HepG2 (cell line): ENCODE measurements around the gene PCBD2. TPM values are rescaled to one million over a fixed set of nuclear protein-coding genes. Genes with fewer than 3 reads are reported as not detected.

Experiments
- ATAC-seq: fragments of 200-7000 bp; cut with Tn5 transposase; 3 replicates; pipeline ENCODE4 v1.9.1; 2020; ENCODE audit warnings: mild to moderate bottlenecking, moderate library complexity
- BruUV-seq: library from RNA; stranded (reverse); fragments of 400-500 nt; replicated peaks from 2 replicates; lab custom pipeline; 2021; lab: Mats Ljungman, UMichigan
- CTCF ChIA-PET: fragments of 300-600 bp; formaldehyde crosslinking; extraction: SDS; loops from one replicate; lab custom pipeline; 2021; ENCODE audit warnings: low total read pairs, inconsistent platforms, low intra/inter-chr PET ratio; lab: Yijun Ruan, JAX
- POLR2A ChIA-PET: fragments of 350-600 bp; sonication (Branson Sonifier 250); formaldehyde crosslinking; loops from one replicate; lab custom pipeline; 2020; ENCODE audit warnings: antibody characterized with exemption, inconsistent platforms; lab: Yijun Ruan, JAX
- DNase-seq: peaks from one replicate; pipeline ENCODE4 v3.0.0-alpha.2; 2015; ENCODE audit warnings: low spot score
- FAIRE-seq: peaks from 3 replicates; lab custom pipeline; 2011; peaks lifted over from hg19 to GRCh38; lab: Jason Lieb, UNC
- H2AFZ ChIP-seq: one replicate; pipeline ENCODE4 v1.6.1; 2011; ENCODE audit warnings: low read length, inconsistent platforms
- H3K27ac ChIP-seq: fragments of 300-600 bp; 3 replicates; pipeline ENCODE4 v1.8.0; 2011; ENCODE audit warnings: mixed run types, mild to moderate bottlenecking, mixed read lengths, low read length, inconsistent platforms; ENCODE audit not compliant: insufficient read depth; ENCODE audit errors: extremely low read length
- H3K27me3 ChIP-seq, 2 experiments: fragments of 200-600 bp in 1 of 2; 2 replicates in 1 of 2; 3 replicates in 1 of 2; pipeline versions ENCODE4 v1.6.0 to v1.8.0; 2011; ENCODE audit warnings: low read length in 2 of 2, mild to moderate bottlenecking in 2 of 2, moderate library complexity in 2 of 2, inconsistent platforms in 1 of 2; ENCODE audit not compliant: insufficient read depth in 2 of 2, control insufficient read depth in 1 of 2
- H3K36me3 ChIP-seq, 2 experiments: fragments of 200-600 bp in 1 of 2; replicated peaks in 1 of 2; 2 replicates in 1 of 2; 3 replicates in 1 of 2; pipeline versions ENCODE4 v1.5.1 to v1.8.0; 2011; ENCODE audit warnings: low read length in 2 of 2, inconsistent platforms in 1 of 2; ENCODE audit not compliant: insufficient read depth in 2 of 2, control insufficient read depth in 1 of 2
- H3K4me1 ChIP-seq: 2 replicates; pipeline ENCODE4 v1.5.1; 2012; ENCODE audit warnings: low read length, inconsistent platforms; ENCODE audit not compliant: insufficient read depth
- H3K4me2 ChIP-seq: 2 replicates; pipeline ENCODE4 v1.6.0; 2011; ENCODE audit warnings: low read depth, low read length, inconsistent platforms
- H3K4me3 ChIP-seq, 3 experiments: fragments of 200-600 bp in 1 of 3; sonication (generic), shearing (Covaris generic) in 1 of 3; replicated peaks in 1 of 3; 2 replicates each; pipeline ENCODE4 v1.5.1; 2011 to 2016; ENCODE audit warnings: low read length in 3 of 3, inconsistent platforms in 2 of 3, low read depth in 2 of 3, mild to moderate bottlenecking in 2 of 3, control low read depth in 1 of 3, mixed read lengths in 1 of 3; ENCODE audit not compliant: insufficient read depth in 1 of 3
- H3K79me2 ChIP-seq: one replicate; pipeline ENCODE4 v1.6.1; 2011; ENCODE audit warnings: low read length, inconsistent platforms; ENCODE audit not compliant: insufficient read depth
- H3K9ac ChIP-seq: 2 replicates; pipeline ENCODE4 v1.6.0; 2011; ENCODE audit warnings: mild to moderate bottlenecking, low read depth, low read length, inconsistent platforms; ENCODE audit not compliant: insufficient read depth
- H3K9me3 ChIP-seq: 2 replicates; pipeline ENCODE4 v1.5.1; 2012; ENCODE audit warnings: mild to moderate bottlenecking, low read length
- H4K20me1 ChIP-seq: 2 replicates; pipeline ENCODE4 v1.6.0; 2011; ENCODE audit warnings: inconsistent platforms, mild to moderate bottlenecking, low read length, moderate library complexity; ENCODE audit not compliant: insufficient read depth
- AGO2 ChIP-seq: fragments of 200-400 bp; formaldehyde crosslinking; optimal IDR thresholded peaks from 2 replicates; pipeline ENCODE3; 2017; ENCODE audit warnings: mild to moderate bottlenecking, low read depth, low read length, moderate library complexity
- ATF1 ChIP-seq: IDR thresholded peaks from 2 replicates; pipeline ENCODE4 v1.6.1; 2016; ENCODE audit warnings: mild to moderate bottlenecking, control low read depth
- GFI1 ChIP-seq: sonication (generic); formaldehyde crosslinking; IDR thresholded peaks from 2 replicates; pipeline ENCODE4 v1.5.0; 2020; ENCODE audit warnings: missing genetic modification reagents, mild to moderate bottlenecking, borderline replicate concordance
- GPBP1L1 ChIP-seq: sonication (generic); formaldehyde crosslinking; IDR thresholded peaks from 2 replicates; pipeline ENCODE4 v1.5.0; 2020; ENCODE audit warnings: mild to moderate bottlenecking, missing genetic modification reagents
- ONECUT2 ChIP-seq: sonication (generic); formaldehyde crosslinking; IDR thresholded peaks from 2 replicates; pipeline ENCODE4 v1.4.0; 2020; ENCODE audit warnings: missing genetic modification reagents
- SOX13 ChIP-seq, 3 experiments: fragments of 450-650 bp in 1 of 3; sonication (generic) in 1 of 3; formaldehyde crosslinking in 1 of 3; IDR thresholded peaks in 2 of 3; conservative IDR thresholded peaks in 1 of 3; 2 replicates each; pipeline versions ENCODE4 v1.5.0 to v1.6.1; 2016 to 2020; ENCODE audit warnings: antibody characterized with exemption in 1 of 3, mild to moderate bottlenecking in 1 of 3, missing compliant biosample characterization in 1 of 3, missing genetic modification reagents in 1 of 3, moderate library complexity in 1 of 3
- ZBTB34 ChIP-seq: sonication (generic); formaldehyde crosslinking; IDR thresholded peaks from 2 replicates; pipeline ENCODE4 v1.8.0; 2022; ENCODE audit warnings: mild to moderate bottlenecking, missing genetic modification reagents
- ZHX1 ChIP-seq: sonication (generic); formaldehyde crosslinking; IDR thresholded peaks from 2 replicates; pipeline ENCODE4 v1.8.1; 2022; ENCODE audit warnings: low read depth, mild to moderate bottlenecking, missing genetic modification reagents
- ZNF564 ChIP-seq: sonication (generic); formaldehyde crosslinking; IDR thresholded peaks from 2 replicates; pipeline ENCODE4 v1.8.1; 2023; ENCODE audit warnings: mild to moderate bottlenecking, missing genetic modification reagents
- ZNF776 ChIP-seq: sonication (generic); formaldehyde crosslinking; IDR thresholded peaks from 2 replicates; pipeline ENCODE4 v1.4.0; 2020; ENCODE audit warnings: mild to moderate bottlenecking, missing genetic modification reagents
- ZSCAN9 ChIP-seq: IDR thresholded peaks from 2 replicates; pipeline ENCODE4 v1.6.1; 2016; ENCODE audit warnings: borderline replicate concordance
- WGBS: methylation state at CpG from one replicate; pipeline ENCODE4 v1.1.6; 2017; ENCODE audit warnings: low lambda C conversion rate; 5-methylcytosine and 5-hydroxymethylcytosine counted together
- in situ Hi-C: cut with HindIII; loops from 2 replicates; pipeline ENCODE4 v1.10.0; 2017; ENCODE audit warnings: low pct_unique_long_range_greater_than_20kb; ENCODE audit not compliant: extremely low pct_ligation_motif_present
- intact Hi-C: fragments of 100-400 bp; cut with micrococcal nuclease; formaldehyde crosslinking; loops from one replicate; pipeline ENCODE4 v1.10.0; 2022; ENCODE audit not compliant: unreplicated experiment
- polyA plus RNA-seq, 8 experiments: library from polyadenylated mRNA; depleted of rRNA in 3 of 8; stranded (reverse) in 7 of 8; unstranded in 1 of 8; fragments of >200 nt; fragmentation: Illumina TruSeq in 4 of 8; extraction: Trizol in 4 of 8; gene quantifications; 2 replicates each; pipeline versions ENCODE4 v1.2.1 to v1.2.3, GENCODE V29; 2011 to 2016; ENCODE audit warnings: low read depth in 4 of 8, missing spikeins in 1 of 8, mixed read lengths in 1 of 8; ENCODE audit not compliant: insufficient read depth in 1 of 8
- total RNA-seq, 5 experiments: library from RNA; depleted of rRNA; stranded (reverse); fragments of >200 nt; fragmentation: Illumina TruSeq; extraction: Trizol; gene quantifications; 2 replicates each; pipeline ENCODE4 v1.2.3, GENCODE V29; 2016; ENCODE audit warnings: low read depth in 1 of 5

The PCBD2 gene
- total and polyA plus RNA-seq, 2 of the 13 experiments (the other 11 are each of a cell fraction or from before 2014, with no cell fraction given), result 5.5 to 12.0 TPM

GRCh38 chr5:134893748-134894505 is 11.0 kb upstream of the PCBD2 start:
- Histone ChIP-seq H2AFZ (no peak overlapping the region), H3K4me3 (no peak overlapping the region), H3K79me2 (peaks cover 2% of the 10 kb centered on the region), H3K9me3 (no peaks in the 10 kb centered on the region), H3K4me1 (no peaks in the 10 kb centered on the region), H3K36me3 (peaks cover 6 to 42% of the 10 kb centered on the region in 2 experiments; a peak in 4 of 5 replicates), H4K20me1 (no peaks in the 10 kb centered on the region), H3K4me2 (no peak overlapping the region), H3K27me3 (no peaks in the 10 kb centered on the region), H3K27ac (no peak overlapping the region), H3K9ac (no peak overlapping the region)
- no TSS peak for BruUV-seq
- DNase-seq, result no peak
- ATAC-seq, result no peak
- ChIA-PET CTCF (no interaction called here), POLR2A (no interaction called here)
- FAIRE-seq, result no peak
- intact Hi-C loops, result no loop called here
- TF ChIP-seq ZNF564 (no peak), GFI1 (CRISPR knock-in tag) (no peak), ZSCAN9 (CRISPR knock-in tag) (no peak), ONECUT2 (CRISPR knock-in tag) (no peak), ZNF776 (CRISPR knock-in tag) (no peak), SOX13 (IDR thresholded peaks at IDR 0.05) (no peak), SOX13 (CRISPR knock-in tag; conservative IDR thresholded peaks at IDR 0.05 in 1 of 2, IDR thresholded peaks at IDR 0.05 in 1 of 2) (no peak), AGO2 (no peak), GPBP1L1 (CRISPR knock-in tag) (no peak), ATF1 (no peak), ZBTB34 (no peak), ZHX1 (no peak)
- in situ Hi-C loops, result no loop called here
- 93% methylated on average over 7 of the region's 7 CpGs for WGBS
